Immature natural killer cell (primary cell): ENCODE data around the gene RASA3. TPM values are rescaled to one million over a fixed set of nuclear protein-coding genes. Genes with fewer than 3 reads are reported as not detected.
"Not testable (repeated sequence)": the region's sequence is repeated elsewhere in the genome, so short reads cannot be mapped to it uniquely, and the experiment has no call there.

Experiments
- DNase-seq, 3 donors: peaks; one replicate each; pipeline ENCODE4 v3.0.0; 2022; ENCODE audit warnings: mixed read lengths in 1 of 3
- H3K27ac Mint-ChIP-seq, 6 donors: one replicate each; pipeline ENCODE4 v1.8.0; 2020; ENCODE audit warnings: mixed read lengths in 6 of 6, mild to moderate bottlenecking in 5 of 6, inconsistent platforms in 4 of 6, moderate library complexity in 3 of 6
- H3K27me3 Mint-ChIP-seq, 3 donors: one replicate each; pipeline ENCODE4 v1.8.0; 2020 to 2021; ENCODE audit warnings: low read depth in 3 of 3, mild to moderate bottlenecking in 3 of 3, mixed read lengths in 3 of 3, moderate library complexity in 3 of 3, inconsistent platforms in 1 of 3
- H3K36me3 Mint-ChIP-seq, 3 donors: one replicate each; pipeline ENCODE4 v1.8.0; 2020; ENCODE audit warnings: mixed read lengths in 3 of 3, inconsistent platforms in 2 of 3, mild to moderate bottlenecking in 2 of 3
- H3K4me1 Mint-ChIP-seq, 2 donors: one replicate each; pipeline ENCODE4 v1.8.0; 2020; ENCODE audit warnings: inconsistent platforms in 2 of 2, mild to moderate bottlenecking in 2 of 2, mixed read lengths in 2 of 2, moderate library complexity in 1 of 2
- H3K4me3 Mint-ChIP-seq, 5 donors: one replicate each; pipeline ENCODE4 v1.8.0; 2020; ENCODE audit warnings: mild to moderate bottlenecking in 5 of 5, mixed read lengths in 5 of 5, inconsistent platforms in 3 of 5, moderate library complexity in 3 of 5
- H3K9me3 Mint-ChIP-seq, 6 donors: one replicate each; pipeline ENCODE4 v1.8.0; 2020; ENCODE audit warnings: mild to moderate bottlenecking in 6 of 6, mixed read lengths in 6 of 6, inconsistent platforms in 4 of 6, moderate library complexity in 3 of 6
- polyA plus RNA-seq, 3 donors: library from polyadenylated mRNA; unstranded; fragments of 300-500 nt; fragmentation: Illumina TruSeq; gene quantifications; one replicate each; pipeline ENCODE4 v1.2.3, GENCODE V29; 2021

Gene RASA3
- polyA plus RNA-seq, 3 donors from 2014 or later, result 37.4 to 153 (median 64.8) TPM

DNA sequence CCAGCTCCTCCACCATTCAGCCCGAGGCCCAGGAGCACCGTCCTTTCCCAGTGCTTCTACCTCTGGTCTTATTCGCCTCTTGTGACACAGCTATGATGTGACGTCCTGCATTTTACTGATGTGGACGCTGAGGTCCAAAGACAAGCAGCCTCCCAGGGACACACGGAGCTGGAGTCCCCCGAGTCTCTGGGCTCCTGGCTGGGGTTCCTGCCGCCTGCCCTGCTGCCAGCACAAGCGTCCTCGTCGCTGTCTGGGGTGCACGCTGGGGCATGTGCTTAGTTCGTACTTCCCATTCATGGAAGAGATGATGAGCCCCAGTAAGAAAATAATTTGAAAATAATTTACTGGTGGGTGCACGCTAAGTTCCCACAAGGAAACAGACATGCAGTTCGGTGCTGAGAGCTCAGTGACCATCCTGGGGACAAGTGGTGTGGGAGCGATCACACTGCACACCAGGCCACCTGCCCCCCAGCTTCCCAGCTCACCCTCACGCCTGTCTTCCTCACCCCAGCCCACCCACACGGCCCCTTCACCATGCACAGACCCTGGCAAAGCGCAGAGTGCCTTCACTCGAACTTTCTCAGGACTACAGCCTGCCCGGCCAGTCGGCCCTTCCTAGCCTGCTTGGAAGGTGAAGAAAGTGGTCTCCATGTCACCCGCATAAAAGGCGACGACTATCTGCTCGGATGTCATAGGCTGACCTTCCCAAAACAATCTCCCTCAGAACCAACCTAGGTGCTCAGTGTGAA lies 32.4 kb upstream of the RASA3 start:
- no peak for DNase-seq
- Mint-ChIP-seq H3K27me3 (peaks cover 0 to 8% (median 4%) of the 10 kb centered on the region in 3 donors), H3K9me3 (no peaks in the 10 kb centered on the region), H3K36me3 (peaks cover 0 to 14% (median 0%) of the 10 kb centered on the region in 3 donors), H3K4me1 (peaks cover 36 to 37% of the 10 kb centered on the region in 2 donors), H3K4me3 (no peak overlapping the region), H3K27ac (peak overlapping the region in 1 of 6 donors; percentile 40)

DNA sequence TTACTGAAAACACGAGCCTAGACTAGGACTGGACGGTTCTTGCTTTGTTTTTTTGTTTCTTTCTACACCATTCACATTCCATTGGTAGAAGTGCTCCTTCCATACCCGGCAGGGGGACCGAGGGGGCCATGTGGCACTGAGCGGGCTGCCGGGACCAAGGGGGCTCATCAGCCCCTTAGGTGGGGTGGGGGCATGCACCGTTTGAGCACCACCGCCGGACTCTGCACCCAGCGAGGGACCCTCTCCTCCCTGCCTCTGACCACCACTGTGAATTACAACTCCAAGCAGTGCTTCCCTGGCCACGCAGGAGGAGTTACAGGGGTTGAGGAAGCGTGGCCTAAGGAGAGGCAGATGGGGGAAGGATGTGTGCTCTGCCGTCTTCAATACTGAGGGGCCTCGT lies 31.6 kb upstream of the RASA3 start:
- Mint-ChIP-seq H3K4me1 (peaks cover 44 to 45% of the 10 kb centered on the region in 2 donors), H3K36me3 (peaks cover 0 to 14% (median 0%) of the 10 kb centered on the region in 3 donors), H3K4me3 (no peak overlapping the region), H3K9me3 (no peaks in the 10 kb centered on the region), H3K27me3 (peaks cover 0 to 8% (median 8%) of the 10 kb centered on the region in 3 donors), H3K27ac (peak overlapping the region in 2 of 6 donors; percentile 28 to 66)
- DNase-seq, result no peak

DNA sequence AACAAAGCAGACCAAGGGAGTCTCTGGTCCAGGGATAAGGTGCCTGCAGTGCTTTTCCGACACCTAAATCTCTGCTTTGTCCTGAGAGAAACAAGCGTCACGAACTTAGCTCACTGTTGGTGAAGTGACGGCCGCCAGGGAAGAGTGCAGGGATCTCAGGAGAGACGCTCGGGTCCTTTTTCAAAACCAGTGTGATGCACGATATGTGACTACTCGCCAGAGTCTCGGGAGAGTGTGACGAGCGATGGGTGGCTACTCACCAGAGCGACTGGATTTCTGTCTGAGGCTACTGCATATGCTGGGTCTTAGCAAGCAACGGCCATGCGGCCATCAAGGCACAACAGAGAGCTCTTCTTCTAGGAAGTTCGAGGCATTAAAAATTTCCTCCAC lies 30.1 kb upstream of the RASA3 start:
- peak overlapping the region; percentile 74 to 87 (median 83) for H3K4me3 Mint-ChIP-seq
- no peaks in the 10 kb centered on the region for H3K9me3 Mint-ChIP-seq
- peak overlapping the region; percentile 83 to 94 (median 85) for H3K27ac Mint-ChIP-seq
- DNase-seq, result no peak
- peaks cover 59 to 60% of the 10 kb centered on the region in 2 donors for H3K4me1 Mint-ChIP-seq
- H3K27me3 Mint-ChIP-seq, result peaks cover 0 to 8% (median 8%) of the 10 kb centered on the region in 3 donors
- peaks cover 0 to 6% (median 0%) of the 10 kb centered on the region in 3 donors for H3K36me3 Mint-ChIP-seq

DNA sequence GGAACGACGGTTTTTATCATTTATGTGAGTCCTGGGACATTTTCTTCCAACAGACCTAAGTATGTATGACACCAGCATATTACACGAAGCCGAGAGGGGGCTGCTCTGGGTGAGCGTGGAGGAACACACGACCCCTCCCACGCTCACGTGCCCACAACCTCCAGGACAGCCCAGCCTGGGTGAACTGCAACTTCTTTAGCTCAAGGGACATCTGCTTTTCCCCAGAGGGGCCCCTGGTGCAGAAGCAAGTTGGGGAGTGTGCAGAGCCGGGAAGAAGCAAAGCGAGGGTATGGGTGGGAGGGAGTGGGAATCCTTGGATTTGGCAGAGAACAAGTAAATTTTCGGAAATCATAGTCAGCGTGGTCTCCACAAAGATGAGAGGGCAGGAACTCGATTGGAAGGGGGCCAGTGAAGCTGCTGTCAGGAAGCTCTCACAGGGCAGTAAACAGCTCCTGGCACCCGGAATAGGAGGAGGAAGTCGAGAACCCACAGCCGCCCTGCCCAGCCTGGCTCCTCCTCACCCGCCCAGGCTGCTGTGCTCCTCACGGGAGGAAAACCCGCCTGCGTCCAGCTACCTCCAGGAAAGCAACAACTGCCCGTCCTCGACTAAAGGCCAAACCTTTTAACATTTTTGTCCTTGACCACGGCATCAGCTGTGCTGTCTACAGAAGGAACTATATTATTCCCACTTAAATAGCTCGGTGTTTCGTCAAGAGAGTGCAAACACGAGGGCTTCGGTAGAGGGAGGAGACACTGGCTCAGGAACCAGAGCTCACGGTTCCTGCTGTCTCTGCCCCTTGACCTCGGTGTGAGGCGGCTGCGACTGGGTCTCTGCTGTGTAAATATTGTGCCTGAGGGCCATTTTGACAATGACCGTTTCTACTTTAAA lies 29.5 kb upstream of the RASA3 start:
- no peaks in the 10 kb centered on the region for H3K9me3 Mint-ChIP-seq
- peak in 1 of 3 donors; percentile 37 for DNase-seq
- peak overlapping the region; percentile 83 to 94 (median 85) for H3K27ac Mint-ChIP-seq
- H3K4me3 Mint-ChIP-seq, result peak overlapping the region; percentile 74 to 87 (median 83)
- peaks cover 66% of the 10 kb centered on the region in 2 donors for H3K4me1 Mint-ChIP-seq
- H3K36me3 Mint-ChIP-seq, result peaks cover 0 to 6% (median 0%) of the 10 kb centered on the region in 3 donors
- H3K27me3 Mint-ChIP-seq, result peaks cover 0 to 13% (median 8%) of the 10 kb centered on the region in 3 donors

DNA sequence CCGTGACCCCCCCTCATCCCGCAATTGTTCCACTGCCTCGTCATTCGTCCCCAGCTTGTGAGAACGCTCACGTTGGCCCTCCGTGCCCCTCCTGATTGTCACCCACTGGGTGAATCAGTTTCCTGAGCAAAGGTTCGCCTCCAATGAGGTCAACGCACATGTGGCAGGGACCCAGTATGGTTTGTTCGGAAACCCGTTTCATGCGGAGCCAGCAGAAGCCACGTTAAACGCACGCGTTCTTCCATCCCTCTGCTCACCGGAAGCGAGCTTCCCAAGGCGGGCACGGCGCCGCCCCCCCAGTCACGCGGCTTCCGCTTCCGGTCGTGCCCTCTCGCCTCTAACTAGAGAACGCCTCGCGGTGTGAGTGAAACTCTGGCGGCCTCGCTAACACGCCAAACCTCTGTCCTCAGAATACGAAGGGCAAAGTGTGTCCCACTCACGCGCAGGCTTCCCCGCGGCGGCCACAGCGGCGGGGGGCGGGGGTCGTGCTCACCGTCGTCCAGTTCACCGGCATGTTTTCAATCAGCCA lies 28.7 kb upstream of the RASA3 start:
- H3K4me3 Mint-ChIP-seq, result peak overlapping the region in 4 of 5 donors; percentile 74 to 87 (median 84)
- H3K27ac Mint-ChIP-seq, result peak overlapping the region in 5 of 6 donors; percentile 72 to 94 (median 85)
- H3K27me3 Mint-ChIP-seq, result peaks cover 6 to 19% (median 13%) of the 10 kb centered on the region in 3 donors
- H3K9me3 Mint-ChIP-seq, result no peaks in the 10 kb centered on the region
- H3K4me1 Mint-ChIP-seq, result peaks cover 73 to 74% of the 10 kb centered on the region in 2 donors
- H3K36me3 Mint-ChIP-seq, result peaks cover 0 to 6% (median 0%) of the 10 kb centered on the region in 3 donors
- peak in 1 of 3 donors; percentile 49 for DNase-seq

DNA sequence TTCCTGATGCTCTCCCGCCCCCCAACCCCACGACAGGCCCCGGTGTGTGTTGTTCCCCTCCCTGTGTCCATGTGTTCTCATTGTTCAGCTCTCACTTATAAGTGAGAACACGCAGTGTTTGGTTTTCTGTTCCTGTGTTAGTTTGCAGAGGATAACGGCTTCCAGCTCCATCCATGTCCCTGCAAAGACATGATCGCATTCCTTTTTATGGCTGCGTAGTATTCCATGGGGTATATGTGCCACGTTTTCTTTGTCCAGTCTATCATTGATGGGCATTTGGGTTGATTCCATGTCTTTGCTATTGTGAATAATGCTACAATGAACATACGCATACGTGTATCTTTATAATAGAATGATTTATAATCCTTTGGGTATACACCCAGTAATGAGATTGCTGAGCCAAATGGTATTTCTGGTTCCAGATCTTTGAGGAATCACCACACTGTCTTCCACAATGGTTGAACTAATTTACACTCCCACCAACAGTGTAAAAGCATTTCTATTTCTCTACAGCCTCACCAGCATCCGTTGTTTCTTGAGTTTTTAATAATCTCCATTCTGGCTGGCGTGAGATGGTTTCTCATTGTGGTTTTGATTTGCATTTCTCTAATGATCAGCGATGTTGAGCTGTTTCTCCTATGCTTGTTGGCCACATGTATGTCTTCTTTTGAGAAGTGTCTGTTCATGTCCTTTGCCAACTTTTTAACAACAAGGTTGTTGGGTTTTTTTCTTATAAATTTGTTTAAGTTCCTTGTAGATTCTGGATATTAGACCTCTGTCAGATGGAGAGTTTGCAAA lies 26.6 kb upstream of the RASA3 start:
- not testable (repeated sequence) for DNase-seq, H3K9me3 Mint-ChIP-seq, H3K36me3 Mint-ChIP-seq
- Mint-ChIP-seq H3K4me3 (peak overlapping the region in 3 of 5 donors; percentile 11 to 68 (median 14)), H3K27ac (peak overlapping the region; percentile 31 to 94 (median 85)), H3K27me3 (peaks cover 6 to 15% (median 7%) of the 10 kb centered on the region in 3 donors), H3K4me1 (peaks cover 76 to 79% of the 10 kb centered on the region in 2 donors)

DNA sequence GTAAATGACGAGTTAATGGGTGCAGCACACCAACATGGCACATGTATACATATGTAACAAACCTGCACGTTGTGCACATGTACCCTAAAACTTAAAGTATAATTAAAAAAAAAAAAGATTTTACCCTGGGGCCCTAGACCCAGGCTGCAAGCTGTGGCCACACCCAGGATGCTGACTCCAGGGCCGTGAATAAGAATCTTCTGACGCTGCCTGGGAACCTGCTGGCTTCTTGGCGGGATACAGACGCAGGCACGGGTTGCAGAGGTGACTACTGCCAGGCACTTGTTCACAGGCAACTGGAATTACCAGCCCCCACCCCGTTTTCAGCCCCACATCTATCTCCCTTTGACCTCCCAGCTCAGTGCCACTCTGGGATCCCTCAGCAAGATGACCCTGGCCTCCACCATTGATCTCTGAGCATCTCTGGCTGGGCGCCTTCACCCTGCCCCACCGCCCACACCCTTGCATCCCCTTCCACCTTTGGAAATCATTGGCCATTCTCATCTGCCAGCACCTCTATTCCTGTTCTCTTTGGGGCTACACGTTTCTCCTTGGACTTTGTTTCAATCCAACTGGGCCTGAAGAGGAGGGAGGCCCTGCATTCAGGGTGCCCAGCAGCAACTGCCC lies 25.6 kb upstream of the RASA3 start:
- Mint-ChIP-seq H3K4me3 (peak overlapping the region in 4 of 5 donors; percentile 8 to 48 (median 13)), H3K36me3 (peaks cover 0 to 7% (median 0%) of the 10 kb centered on the region in 3 donors), H3K27ac (peak overlapping the region; percentile 53 to 89 (median 85)), H3K9me3 (no peaks in the 10 kb centered on the region), H3K4me1 (peaks cover 83 to 85% of the 10 kb centered on the region in 2 donors), H3K27me3 (peaks cover 8 to 20% (median 10%) of the 10 kb centered on the region in 3 donors)
- DNase-seq, result no peak

DNA sequence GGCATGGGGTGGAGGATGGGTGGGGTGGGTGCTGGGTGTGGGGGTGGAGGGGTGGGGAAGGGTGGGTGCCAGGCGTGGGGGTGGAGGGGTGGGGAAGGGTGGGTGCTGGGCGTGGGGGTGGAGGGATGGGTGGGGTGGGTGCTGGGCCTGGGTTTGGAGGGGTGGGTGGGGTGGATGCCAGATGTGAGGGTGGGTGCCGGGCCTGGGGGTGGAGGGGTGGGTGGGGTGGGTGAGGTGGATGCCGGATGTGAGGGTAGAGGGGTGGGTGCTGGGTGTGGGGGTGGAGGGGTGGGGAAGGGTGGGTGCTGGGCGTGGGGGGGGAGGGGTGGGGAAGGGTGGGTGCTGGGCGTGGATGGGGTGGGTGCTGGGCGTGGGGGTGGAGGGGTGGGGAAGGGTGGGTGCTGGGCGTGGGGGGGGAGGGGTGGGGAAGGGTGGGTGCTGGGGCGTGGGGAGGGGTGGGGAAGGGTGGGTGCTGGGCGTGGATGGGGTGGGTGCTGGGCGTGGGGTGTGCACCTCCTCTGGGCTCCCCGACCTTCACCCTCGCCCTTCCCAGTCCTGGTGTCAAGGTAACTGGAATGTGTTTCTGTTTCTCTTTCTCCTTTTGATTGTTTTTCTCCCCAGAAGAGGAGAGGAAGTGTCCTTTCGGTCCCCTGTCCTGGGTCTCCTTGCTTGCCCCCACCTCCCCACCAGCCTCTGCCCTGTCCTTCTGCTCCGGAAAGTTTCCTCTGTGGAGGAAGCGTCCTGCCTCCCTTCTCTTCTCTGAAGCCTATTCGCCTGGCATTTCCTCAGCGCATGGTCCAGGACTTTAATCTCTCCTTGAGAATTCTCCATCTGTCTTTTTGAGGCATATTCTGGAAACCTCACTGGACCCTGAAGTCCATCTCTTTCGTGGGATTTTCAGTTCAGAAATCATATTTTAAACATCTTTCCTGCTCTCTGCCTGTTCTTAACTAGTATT lies 23.8 kb upstream of the RASA3 start:
- Mint-ChIP-seq H3K36me3 (peaks cover 0 to 4% (median 0%) of the 10 kb centered on the region in 3 donors), H3K27me3 (peaks cover 10 to 22% (median 12%) of the 10 kb centered on the region in 3 donors), H3K4me3 (peak overlapping the region; percentile 57 to 86 (median 77)), H3K4me1 (peaks cover 83 to 86% of the 10 kb centered on the region in 2 donors), H3K9me3 (no peaks in the 10 kb centered on the region), H3K27ac (peak overlapping the region; percentile 85 to 98 (median 92))
- no peak for DNase-seq

DNA sequence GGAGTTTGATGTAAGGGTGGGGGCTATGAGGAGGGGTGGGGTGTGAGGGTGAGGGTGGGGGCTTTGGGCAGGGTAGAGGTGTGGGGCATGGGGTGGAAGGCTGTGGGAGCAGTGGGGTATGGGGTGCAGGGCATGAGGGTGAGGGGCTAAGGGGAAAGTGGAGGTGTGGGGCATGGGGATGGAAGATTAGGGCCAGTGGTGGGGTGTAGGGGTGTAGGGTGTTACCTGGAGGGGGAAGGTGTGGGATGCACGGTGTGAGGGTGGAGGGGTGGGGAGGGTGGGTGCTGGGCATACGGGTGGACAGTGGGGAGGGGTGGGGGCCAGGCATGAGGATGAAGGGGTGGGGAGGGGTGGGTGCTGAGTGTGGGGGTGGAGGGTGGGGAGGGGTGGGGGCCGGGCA lies 22.9 kb upstream of the RASA3 start:
- DNase-seq, result no peak
- H3K4me3 Mint-ChIP-seq, result no peak overlapping the region
- peaks cover 83 to 86% of the 10 kb centered on the region in 2 donors for H3K4me1 Mint-ChIP-seq
- H3K27me3 Mint-ChIP-seq, result peaks cover 10 to 22% (median 12%) of the 10 kb centered on the region in 3 donors
- H3K27ac Mint-ChIP-seq, result no peak overlapping the region
- H3K9me3 Mint-ChIP-seq, result no peaks in the 10 kb centered on the region
- peaks cover 0 to 4% (median 0%) of the 10 kb centered on the region in 3 donors for H3K36me3 Mint-ChIP-seq

DNA sequence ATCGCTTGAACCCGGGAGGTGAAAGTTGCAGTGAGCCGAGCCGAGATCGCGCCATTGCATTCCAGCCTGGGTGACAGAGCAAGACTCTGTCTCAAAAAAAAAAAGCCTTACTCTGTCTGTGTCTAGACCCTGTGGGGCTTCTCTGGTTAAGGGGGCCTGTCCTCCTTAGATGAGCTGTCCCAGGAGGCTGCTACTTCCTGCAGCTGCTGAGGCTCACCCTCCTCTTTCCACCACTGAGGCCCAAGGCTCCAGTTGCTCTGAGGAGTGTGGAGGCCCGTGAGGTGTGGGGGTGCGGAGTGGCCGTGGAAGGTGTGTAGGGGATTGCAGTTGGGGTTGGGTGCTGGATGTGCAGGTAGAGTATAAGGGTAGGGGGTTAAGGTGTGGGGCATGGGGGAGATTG lies 22.1 kb upstream of the RASA3 start:
- peaks cover 83 to 86% of the 10 kb centered on the region in 2 donors for H3K4me1 Mint-ChIP-seq
- no peaks in the 10 kb centered on the region for H3K9me3 Mint-ChIP-seq
- H3K27me3 Mint-ChIP-seq, result peaks cover 10 to 21% (median 12%) of the 10 kb centered on the region in 3 donors
- peak overlapping the region; percentile 8 to 81 (median 63) for H3K4me3 Mint-ChIP-seq
- peaks cover 0 to 4% (median 0%) of the 10 kb centered on the region in 3 donors for H3K36me3 Mint-ChIP-seq
- no peak for DNase-seq
- H3K27ac Mint-ChIP-seq, result peak overlapping the region; percentile 69 to 100 (median 88)

DNA sequence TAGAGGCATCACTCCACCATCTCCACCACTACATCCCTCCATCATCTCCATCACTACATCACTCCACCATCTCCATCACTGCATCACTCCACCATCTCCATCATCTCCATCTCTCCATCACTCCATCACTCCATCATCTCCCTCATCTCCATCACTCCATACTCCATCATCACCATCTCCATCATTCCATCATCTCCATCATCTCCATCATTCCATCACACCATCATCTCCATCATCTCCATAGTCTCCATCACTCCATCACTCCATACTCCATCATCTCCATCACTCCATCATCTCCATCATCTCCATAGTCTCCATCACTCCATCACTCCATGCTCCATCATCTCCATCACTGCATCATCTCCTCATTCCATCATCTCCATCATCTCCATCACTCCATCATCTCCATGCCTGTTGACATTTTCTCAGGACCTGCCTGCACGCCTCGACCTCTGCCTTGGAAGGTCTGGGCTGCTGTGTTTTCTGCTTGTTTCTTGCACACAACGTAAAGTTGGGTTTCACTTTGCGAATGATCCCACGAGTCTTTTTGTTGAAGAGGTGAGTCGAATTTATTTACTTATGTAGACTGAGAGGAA lies 21.2 kb upstream of the RASA3 start:
- H3K9me3 Mint-ChIP-seq, result no peaks in the 10 kb centered on the region
- peaks cover 83 to 86% of the 10 kb centered on the region in 2 donors for H3K4me1 Mint-ChIP-seq
- DNase-seq, result no peak
- peak overlapping the region; percentile 2 to 81 (median 67) for H3K4me3 Mint-ChIP-seq
- H3K27me3 Mint-ChIP-seq, result peaks cover 13 to 23% (median 15%) of the 10 kb centered on the region in 3 donors
- H3K27ac Mint-ChIP-seq, result peak overlapping the region; percentile 80 to 100 (median 88)
- peaks cover 0 to 4% (median 0%) of the 10 kb centered on the region in 3 donors for H3K36me3 Mint-ChIP-seq
